Transverse colon (tissue), 4 donors: ENCODE measurements around the gene ARHGAP24. TPM values are rescaled to one million over a fixed set of nuclear protein-coding genes. Genes with fewer than 3 reads are reported as not detected.

Source experiments
- DNase-seq: peaks from one replicate; pipeline ENCODE4 v3.0.0-alpha.2; 2019
- H3K27ac ChIP-seq, 4 donors: fragments of 200-600 bp; sonication (generic); 2 replicates each; pipeline ENCODE4 v1.5.1; 2016 to 2018; ENCODE audit warnings: inconsistent platforms in 4 of 4
- H3K27me3 ChIP-seq: fragments of 200-600 bp; sonication (generic); 2 replicates; pipeline ENCODE4 v1.5.1; 2017; ENCODE audit warnings: inconsistent platforms
- H3K36me3 ChIP-seq, 4 donors: fragments of 200-600 bp; sonication (generic); 2 replicates each; pipeline ENCODE4 v1.5.1; 2017 to 2019; ENCODE audit warnings: inconsistent platforms in 4 of 4
- H3K4me1 ChIP-seq, 4 donors: fragments of 200-600 bp; sonication (generic); 2 replicates each; pipeline ENCODE4 v1.5.1; 2017 to 2020; ENCODE audit warnings: inconsistent platforms in 4 of 4
- H3K4me3 ChIP-seq, 4 donors: fragments of 200-600 bp; sonication (generic); 1 replicate in 1 of 4; 2 replicates in 3 of 4; pipeline versions ENCODE4 v1.5.1 to v1.6.1; 2017 to 2019; ENCODE audit warnings: inconsistent platforms in 4 of 4
- H3K9me3 ChIP-seq, 2 donors: fragments of 200-600 bp; sonication (generic); 2 replicates each; pipeline ENCODE4 v1.5.1; 2017 to 2019; ENCODE audit warnings: inconsistent platforms in 2 of 2
- EP300 ChIP-seq: sonication (generic); formaldehyde crosslinking; IDR thresholded peaks from one replicate; pipeline ENCODE4 v1.6.1; 2017; ENCODE audit warnings: antibody characterized with exemption, low read depth
- POLR2A ChIP-seq: fragments of 450-650 bp; IDR thresholded peaks from one replicate; pipeline ENCODE4 v1.6.1; 2016; ENCODE audit warnings: antibody characterized with exemption, mild to moderate bottlenecking, moderate library complexity
- POLR2AphosphoS5 ChIP-seq, 3 donors: sonication (generic); formaldehyde crosslinking; IDR thresholded peaks; one replicate each; pipeline ENCODE4 v1.6.1; 2016; ENCODE audit warnings: antibody characterized with exemption in 3 of 3
- WGBS, 2 donors: methylation state at CpG; one replicate each; pipeline ENCODE4 v1.1.5; 2018; ENCODE audit warnings: low coverage in 1 of 2; 5-methylcytosine and 5-hydroxymethylcytosine counted together
- in situ Hi-C, 4 donors: fragments of 200-750 bp; cut with MboI; loops; one replicate each; pipeline versions ENCODE4 v1.15.0 to v1.15.1; 2017; ENCODE audit warnings: low sequenced_read_pairs in 3 of 4, low pct_ligation_motif_present in 1 of 4, low pct_unique_long_range_greater_than_20kb in 1 of 4
- intact Hi-C: fragments of 100-400 bp; cut with DNase I; formaldehyde crosslinking; loops from one replicate; pipeline ENCODE4 v1.15.1; 2023; ENCODE audit warnings: low total_unique reads
- total RNA-seq, 4 donors: library from RNA; depleted of rRNA; stranded (reverse); fragments of >200 nt; gene quantifications; one replicate each; pipeline ENCODE4 v1.1.0, GENCODE V29; 2016
- TF ChIP-seq, protein P1 (sequence below), 5 experiments: fragments of 200-600 bp in 3 of 5; fragments of 450-650 bp in 2 of 5; sonication (generic) in 3 of 5; IDR thresholded peaks; 1 replicate in 2 of 5; 2 replicates in 3 of 5; pipeline ENCODE4 v1.5.1; 2016 to 2017; ENCODE audit warnings: antibody characterized with exemption in 5 of 5, inconsistent platforms in 3 of 5, mild to moderate bottlenecking in 2 of 5, moderate library complexity in 1 of 5

Gene ARHGAP24
- total RNA-seq, 4 donors from 2014 or later, result 4.2 to 32.0 (median 12.6) TPM

DNA sequence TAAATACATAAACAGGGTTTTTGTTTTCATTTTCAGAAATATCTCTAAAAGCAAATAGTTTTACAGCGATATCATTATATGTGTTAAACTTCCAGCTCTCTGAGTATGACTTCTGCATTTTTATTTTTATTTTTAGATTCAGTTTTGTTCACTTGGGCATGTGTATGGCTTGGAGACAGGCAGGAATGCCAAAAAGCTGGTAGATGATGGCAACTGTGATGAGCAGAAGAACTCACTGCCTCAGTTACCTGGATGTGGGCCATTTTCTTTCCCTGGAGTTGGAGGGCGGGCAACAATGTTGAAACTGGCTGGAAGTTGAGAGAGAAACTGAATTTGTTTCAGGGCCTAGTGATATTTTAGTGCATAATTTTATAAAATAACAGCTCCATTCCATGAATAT is 266.4 kb downstream of the ARHGAP24 start:
- DNase-seq, result no peak
- H3K27me3 ChIP-seq, result no peaks in the 10 kb centered on the region
- H3K36me3 ChIP-seq, result no peaks in the 10 kb centered on the region
- no peaks in the 10 kb centered on the region for H3K9me3 ChIP-seq
- in situ Hi-C loops (loop anchor here (10.0 to 25.0 kb wide), 4 partner anchors 329 to 604 kb away; no protein-coding TSS in a partner anchor), intact Hi-C loops (no loop called here)
- TF ChIP-seq POLR2AphosphoS5 (IDR thresholded peaks at IDR 0.05), result no peak
- TF ChIP-seq, protein P1, sequence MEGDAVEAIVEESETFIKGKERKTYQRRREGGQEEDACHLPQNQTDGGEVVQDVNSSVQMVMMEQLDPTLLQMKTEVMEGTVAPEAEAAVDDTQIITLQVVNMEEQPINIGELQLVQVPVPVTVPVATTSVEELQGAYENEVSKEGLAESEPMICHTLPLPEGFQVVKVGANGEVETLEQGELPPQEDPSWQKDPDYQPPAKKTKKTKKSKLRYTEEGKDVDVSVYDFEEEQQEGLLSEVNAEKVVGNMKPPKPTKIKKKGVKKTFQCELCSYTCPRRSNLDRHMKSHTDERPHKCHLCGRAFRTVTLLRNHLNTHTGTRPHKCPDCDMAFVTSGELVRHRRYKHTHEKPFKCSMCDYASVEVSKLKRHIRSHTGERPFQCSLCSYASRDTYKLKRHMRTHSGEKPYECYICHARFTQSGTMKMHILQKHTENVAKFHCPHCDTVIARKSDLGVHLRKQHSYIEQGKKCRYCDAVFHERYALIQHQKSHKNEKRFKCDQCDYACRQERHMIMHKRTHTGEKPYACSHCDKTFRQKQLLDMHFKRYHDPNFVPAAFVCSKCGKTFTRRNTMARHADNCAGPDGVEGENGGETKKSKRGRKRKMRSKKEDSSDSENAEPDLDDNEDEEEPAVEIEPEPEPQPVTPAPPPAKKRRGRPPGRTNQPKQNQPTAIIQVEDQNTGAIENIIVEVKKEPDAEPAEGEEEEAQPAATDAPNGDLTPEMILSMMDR (IDR thresholded peaks at IDR 0.05), result no peak
- no peak for TF ChIP-seq POLR2A
- TF ChIP-seq EP300, result no peak
- H3K4me1 ChIP-seq, result peaks cover 0 to 26% (median 0%) of the 10 kb centered on the region in 4 donors
- H3K27ac ChIP-seq, result peak overlapping the region in 1 of 4 donors; percentile 9
- 79 to 80% methylated on average over 2 of the region's 2 CpGs for WGBS, 2 donors
- H3K4me3 ChIP-seq, result no peak overlapping the region

DNA sequence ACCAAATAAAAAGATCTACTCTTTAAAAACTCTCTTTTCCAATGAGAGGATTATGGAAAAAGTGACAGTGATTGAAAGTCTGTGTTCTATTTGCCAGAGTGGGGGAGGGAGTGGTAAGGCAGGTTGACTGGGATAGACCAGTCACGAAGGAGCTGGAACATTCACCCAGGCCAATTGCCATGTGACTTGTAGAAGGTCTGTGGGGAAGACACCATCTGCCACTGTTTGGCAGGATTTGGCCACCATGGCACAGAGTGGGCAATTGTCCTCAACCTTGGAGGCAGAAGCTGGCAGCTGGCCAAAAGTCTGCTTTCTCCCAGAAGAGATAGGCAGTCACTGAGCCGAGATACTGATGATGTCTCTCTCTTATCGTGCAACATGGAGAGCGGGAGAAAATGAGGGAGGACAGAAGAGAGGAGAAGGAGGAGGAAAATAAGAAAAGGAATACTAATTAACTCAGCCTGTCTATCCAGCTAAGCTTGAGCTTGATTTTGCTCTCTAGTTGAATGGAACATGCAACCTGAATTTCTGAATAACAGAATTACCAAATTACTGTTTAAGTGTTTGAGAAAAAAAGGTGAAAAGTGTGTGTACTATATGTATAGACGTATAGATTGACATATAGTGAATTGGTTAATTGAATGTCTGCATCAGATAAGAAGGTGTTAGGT is 267.1 kb downstream of the ARHGAP24 start:
- Histone ChIP-seq H3K4me3 (no peak overlapping the region), H3K27me3 (no peaks in the 10 kb centered on the region), H3K9me3 (no peaks in the 10 kb centered on the region), H3K4me1 (peaks cover 0 to 30% (median 0%) of the 10 kb centered on the region in 4 donors), H3K36me3 (no peaks in the 10 kb centered on the region), H3K27ac (peak overlapping the region in 1 of 4 donors; percentile 9)
- intact Hi-C loops, result no loop called here
- in situ Hi-C loops, result loop anchor here (10.0 to 25.0 kb wide), 4 partner anchors 330 to 605 kb away; no protein-coding TSS in a partner anchor
- no peak for DNase-seq
- TF ChIP-seq, protein P1 (IDR thresholded peaks at IDR 0.05), result no peak
- TF ChIP-seq POLR2AphosphoS5 (IDR thresholded peaks at IDR 0.05), result no peak
- TF ChIP-seq EP300, result no peak
- no peak for TF ChIP-seq POLR2A
- 84 to 87% methylated on average over 2 to 5 of the region's 5 CpGs for WGBS, 2 donors

DNA sequence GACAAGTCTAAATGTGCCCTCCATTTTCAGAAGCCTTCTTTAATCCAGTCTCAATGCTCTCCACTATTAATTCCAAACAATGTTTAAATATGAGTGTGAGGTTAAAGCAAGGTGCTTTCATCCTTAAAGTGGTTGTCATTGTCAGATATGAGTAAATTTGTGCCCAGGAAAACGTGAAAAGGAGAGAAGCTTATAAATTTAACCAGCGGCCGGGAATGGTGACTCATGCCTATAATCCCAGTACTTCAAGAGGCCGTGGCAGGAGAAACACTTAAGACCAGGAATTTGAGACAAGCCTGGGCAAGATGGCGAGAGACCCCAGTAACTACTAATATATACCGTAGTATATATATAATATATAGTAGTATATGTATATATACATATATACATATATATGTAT is 270.0 kb downstream of the ARHGAP24 start:
- peaks cover 0 to 30% (median 0%) of the 10 kb centered on the region in 4 donors for H3K4me1 ChIP-seq
- in situ Hi-C loops (loop anchor here (10.0 to 25.0 kb wide), 4 partner anchors 333 to 608 kb away; no protein-coding TSS in a partner anchor), intact Hi-C loops (no loop called here)
- no peaks in the 10 kb centered on the region for H3K9me3 ChIP-seq
- H3K4me3 ChIP-seq, result no peak overlapping the region
- H3K36me3 ChIP-seq, result no peaks in the 10 kb centered on the region
- no peak for TF ChIP-seq EP300
- no peak for TF ChIP-seq POLR2AphosphoS5 (IDR thresholded peaks at IDR 0.05)
- TF ChIP-seq POLR2A, result no peak
- TF ChIP-seq, protein P1 (IDR thresholded peaks at IDR 0.05), result no peak
- peak overlapping the region in 1 of 4 donors; percentile 67 for H3K27ac ChIP-seq
- no peak for DNase-seq
- 78 to 79% methylated on average over 6 of the region's 6 CpGs for WGBS, 2 donors
- H3K27me3 ChIP-seq, result no peaks in the 10 kb centered on the region

DNA sequence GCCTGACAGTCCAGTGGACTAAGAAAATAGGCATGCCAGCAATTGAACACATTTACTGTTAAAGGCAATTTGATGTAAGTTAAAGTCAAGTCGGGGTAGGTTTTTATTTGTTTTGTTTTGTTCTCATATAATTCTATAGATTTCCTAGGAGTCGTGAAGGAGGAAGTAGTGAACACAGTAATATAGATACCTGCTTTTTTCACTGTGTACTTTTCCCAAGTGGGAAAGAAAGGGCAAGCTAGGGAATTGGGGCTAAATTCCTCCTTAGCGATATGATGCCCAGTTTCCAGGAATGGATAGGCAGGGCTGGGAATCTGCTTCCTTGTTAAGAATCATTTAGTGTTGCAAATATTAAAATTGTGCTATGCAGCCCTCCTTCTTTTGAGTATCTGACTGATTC is 271.0 kb downstream of the ARHGAP24 start:
- no peak for DNase-seq
- in situ Hi-C loops (loop anchor here (10.0 to 25.0 kb wide), 4 partner anchors 334 to 609 kb away; no protein-coding TSS in a partner anchor), intact Hi-C loops (no loop called here)
- Histone ChIP-seq H3K36me3 (no peaks in the 10 kb centered on the region), H3K27me3 (no peaks in the 10 kb centered on the region), H3K4me1 (peaks cover 0 to 28% (median 0%) of the 10 kb centered on the region in 4 donors), H3K4me3 (no peak overlapping the region), H3K27ac (no peak overlapping the region), H3K9me3 (no peaks in the 10 kb centered on the region)
- no peak for TF ChIP-seq POLR2A
- TF ChIP-seq, protein P1 (IDR thresholded peaks at IDR 0.05), result no peak
- 35 to 45% methylated on average over 3 of the region's 3 CpGs for WGBS, 2 donors
